ENCODE measurements around the gene COMMD1.
A peak's percentile ranks its signal among the peaks of the same experiment; 100 is the strongest.
"Not testable (repeated sequence)": the region's sequence is repeated elsewhere in the genome, so short reads cannot be mapped to it uniquely, and the experiment has no call there.

The COMMD1 gene

GRCh38 chr2:62156861-62157496, 251.5 kb downstream of the COMMD1 start:
- CTCF ChIA-PET: interaction anchor here (0.5 to 1.3 kb wide), 3 partner anchors 43 to 173 kb away, joined by 3 to 4 read pairs (median 3); no protein-coding TSS in a partner anchor

GRCh38 chr2:62158444-62159121, 253.1 kb downstream of the COMMD1 start:
- no peak for TF ChIP-seq ZNF404 (tag by site-specific recombination; IDR thresholded peaks at IDR 0.05)
- no peak for TF ChIP-seq KLF8 (tag by site-specific recombination; IDR thresholded peaks at IDR 0.05)
- TF ChIP-seq ZNF37A (tag by site-specific recombination; IDR thresholded peaks at IDR 0.05): no peak
- no peak for TF ChIP-seq PRDM10 (tag by site-specific recombination; IDR thresholded peaks at IDR 0.05)
- TF ChIP-seq SALL2 (tag by site-specific recombination; IDR thresholded peaks at IDR 0.05; ENCODE audit: borderline replicate concordance): no peak
- no peak for TF ChIP-seq ZNF202 (tag by site-specific recombination; IDR thresholded peaks at IDR 0.05; ENCODE audit: borderline replicate concordance)
- TF ChIP-seq ZNF488 (tag by site-specific recombination; IDR thresholded peaks at IDR 0.05): no peak
- no peak for TF ChIP-seq ZNF621 (tag by site-specific recombination; IDR thresholded peaks at IDR 0.05)
- no peak for TF ChIP-seq SCRT2 (tag by site-specific recombination; IDR thresholded peaks at IDR 0.05)
- TF ChIP-seq PBX3 (CRISPR knock-in tag; IDR thresholded peaks at IDR 0.05): no peak
- TF ChIP-seq ZNF16 (tag by site-specific recombination; IDR thresholded peaks at IDR 0.05; ENCODE audit: low read depth): no peak
- ChIA-PET CTCF (interaction anchor here (0.6 to 1.3 kb wide), 3 partner anchors 35 to 52 kb away, joined by 3 to 4 read pairs (median 4); no protein-coding TSS in a partner anchor), POLR2A (no interaction called here)
- Histone ChIP-seq H3K4me1 (ENCODE audit: control insufficient read depth, insufficient read depth, low read length) (no peaks in the 10 kb centered on the region), H3K36me3 (ENCODE audit: control insufficient read depth in 2 of 2, insufficient read depth in 1 of 2, low read length in 2 of 2) (no peaks in the 10 kb centered on the region), H3K27ac (ENCODE audit: extremely low read depth, low read depth, low read length) (no peak overlapping the region), H3K9me3 (ENCODE audit: control insufficient read depth, insufficient read depth, low read depth, low read length) (no peaks in the 10 kb centered on the region), H3K4me3 (ENCODE audit: low read depth, low read length) (no peak overlapping the region)

More at GRCh38 chr2:62156861-62157496, 251.5 kb downstream of the COMMD1 start:
- H3K36me3 ChIP-seq (ENCODE audit: control insufficient read depth in 2 of 2, insufficient read depth in 1 of 2, low read length in 2 of 2): no peaks in the 10 kb centered on the region
- H3K4me3 ChIP-seq (ENCODE audit: low read depth, low read length): no peak overlapping the region
- no peak for TF ChIP-seq ZNF423 (tag by site-specific recombination; IDR thresholded peaks at IDR 0.05)
- no peak for TF ChIP-seq OVOL3 (tag by site-specific recombination; IDR thresholded peaks at IDR 0.05)
- TF ChIP-seq ZNF626 (tag by site-specific recombination; IDR thresholded peaks at IDR 0.05): no peak
- TF ChIP-seq KLF16 (tag by site-specific recombination; IDR thresholded peaks at IDR 0.05): no peak
- no peak overlapping the region for H3K27ac ChIP-seq (ENCODE audit: extremely low read depth, low read depth, low read length)
- POLR2A ChIA-PET: no interaction called here
- no peaks in the 10 kb centered on the region for H3K9me3 ChIP-seq (ENCODE audit: control insufficient read depth, insufficient read depth, low read depth, low read length)
- H3K4me1 ChIP-seq (ENCODE audit: control insufficient read depth, insufficient read depth, low read length): no peaks in the 10 kb centered on the region

GRCh38 chr2:62160691-62161090, 255.2 kb downstream of the COMMD1 start:
- POLR2A ChIA-PET; H3K36me3 ChIP-seq (ENCODE audit: control insufficient read depth in 2 of 2, insufficient read depth in 1 of 2, low read length in 2 of 2); H3K4me1 ChIP-seq (ENCODE audit: control insufficient read depth, insufficient read depth, low read length); CTCF ChIA-PET; H3K4me3 ChIP-seq (ENCODE audit: low read depth, low read length); H3K27ac ChIP-seq (ENCODE audit: extremely low read depth, low read depth, low read length); H3K9me3 ChIP-seq (ENCODE audit: control insufficient read depth, insufficient read depth, low read depth, low read length): not testable (repeated sequence)
- TF ChIP-seq ZNF362 (tag by site-specific recombination; IDR thresholded peaks at IDR 0.05) (0 out of 2 replicates have a peak, but pooled peaks have one; percentile 12), ZNF518A (tag by site-specific recombination; conservative IDR thresholded peaks at IDR 0.05; ENCODE audit: low read depth) (peak; percentile 85), ZNF791 (tag by site-specific recombination; IDR thresholded peaks at IDR 0.05) (0 out of 2 replicates have a peak, but pooled peaks have one; percentile 14)
